IMR-90 (cell line): ENCODE measurements around the gene ACOX3. TPM values are rescaled to one million over a fixed set of nuclear protein-coding genes. Genes with fewer than 3 reads are reported as not detected.

Experiments
- CEBPB ChIP-seq: IDR thresholded peaks from 2 replicates; pipeline ENCODE4 v1.6.1; 2012; ENCODE audit warnings: low read depth, low read length, improper control_type of control experiment
- CHD1 ChIP-seq: IDR thresholded peaks from 2 replicates; pipeline ENCODE4 v1.6.1; 2012; ENCODE audit warnings: low read depth, low read length, improper control_type of control experiment
- MAFK ChIP-seq: IDR thresholded peaks from 2 replicates; pipeline ENCODE4 v1.6.1; 2012; ENCODE audit warnings: low read depth, low read length, improper control_type of control experiment
- MAZ ChIP-seq: IDR thresholded peaks from 2 replicates; pipeline ENCODE4 v1.6.1; 2012; ENCODE audit warnings: low read depth, mild to moderate bottlenecking, low read length, improper control_type of control experiment, moderate library complexity, borderline replicate concordance
- polyA plus RNA-seq, 3 experiments: library from polyadenylated mRNA; depleted of rRNA; stranded (reverse); fragments of >200 nt; gene quantifications; 2 replicates each; pipeline ENCODE4 v1.2.3, GENCODE V29; 2012; ENCODE audit warnings: low replicate concordance in 1 of 3
- total RNA-seq: library from RNA; depleted of rRNA; stranded (reverse); fragments of >200 nt; gene quantifications from 2 replicates; pipeline ENCODE4 v1.2.3, GENCODE V29; 2012

ACOX3 gene
- total and polyA plus RNA-seq, 2 of the 4 experiments (the other 2 are of a cell fraction), result 15.2 to 25.8 TPM

- TF ChIP-seq MAZ (no peak), CEBPB (no peak), MAFK (no peak), CHD1 (no peak)
Measured at GRCh38 chr4:8381814-8382581, 58.5 kb downstream of the ACOX3 start (continued).
